Activated gamma-delta T cell (primary cell): Measurements from ENCODE around the gene SH3D21.
A peak's percentile ranks its signal among the peaks of the same experiment; 100 is the strongest.

ENCODE experiments used
- DNase-seq: peaks from one replicate; lab custom pipeline; 2025; lab: John Stamatoyannopoulos, UW

SH3D21 gene

DNA sequence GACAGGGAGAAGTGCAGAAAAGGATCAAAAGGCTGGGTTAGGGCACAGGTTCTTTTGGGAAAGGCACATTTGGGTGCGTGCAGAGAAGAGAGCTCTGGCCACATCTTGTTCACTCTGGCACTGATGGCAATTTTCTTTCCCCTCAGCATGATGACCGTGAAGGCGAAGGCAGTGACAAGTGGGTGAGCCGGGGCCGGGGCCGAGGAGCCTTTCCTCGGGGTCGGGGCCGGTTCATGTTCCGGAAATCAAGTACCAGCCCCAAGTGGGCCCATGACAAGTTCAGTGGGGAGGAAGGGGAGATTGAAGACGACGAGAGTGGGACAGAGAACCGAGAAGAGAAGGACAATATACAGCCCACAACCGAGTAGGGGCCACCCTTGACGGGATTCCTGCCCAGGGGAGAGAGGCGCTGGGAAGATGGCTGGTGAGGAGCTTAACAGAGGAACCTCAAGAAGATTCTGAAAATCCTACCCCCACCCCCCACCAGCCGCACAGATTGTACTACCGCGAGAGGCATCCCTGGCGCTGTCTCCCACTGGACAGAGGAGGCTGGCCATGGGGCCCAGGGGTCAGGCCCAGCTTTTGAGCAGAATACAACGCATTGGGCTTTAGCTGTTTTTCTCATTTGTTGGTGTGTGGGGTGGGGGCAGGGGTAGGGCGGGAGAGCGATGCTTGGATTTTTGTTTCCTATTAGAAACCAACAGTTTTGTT is 2.4 kb upstream of the SH3D21 start:
- DNase-seq, result no peak

DNA sequence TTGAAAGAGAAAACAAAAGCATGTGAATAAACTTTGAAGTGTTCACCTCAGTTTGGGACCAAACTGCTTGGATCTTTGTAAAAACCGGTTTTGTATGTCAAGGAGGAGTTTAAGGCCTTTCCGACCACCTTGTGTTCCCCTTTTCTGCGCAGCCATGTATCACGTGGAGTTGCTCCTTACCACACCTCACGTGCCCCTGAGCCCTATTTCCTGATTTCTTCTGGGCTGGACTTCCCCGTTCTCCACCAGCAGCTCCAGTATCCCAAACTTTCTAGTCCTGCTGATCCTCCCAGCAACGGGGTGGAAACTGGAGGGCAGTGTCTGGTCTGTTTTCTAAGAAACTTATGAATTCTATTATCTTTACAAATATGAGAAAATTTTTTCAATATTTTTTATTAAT is 1.6 kb upstream of the SH3D21 start:
- no peak for DNase-seq

DNA sequence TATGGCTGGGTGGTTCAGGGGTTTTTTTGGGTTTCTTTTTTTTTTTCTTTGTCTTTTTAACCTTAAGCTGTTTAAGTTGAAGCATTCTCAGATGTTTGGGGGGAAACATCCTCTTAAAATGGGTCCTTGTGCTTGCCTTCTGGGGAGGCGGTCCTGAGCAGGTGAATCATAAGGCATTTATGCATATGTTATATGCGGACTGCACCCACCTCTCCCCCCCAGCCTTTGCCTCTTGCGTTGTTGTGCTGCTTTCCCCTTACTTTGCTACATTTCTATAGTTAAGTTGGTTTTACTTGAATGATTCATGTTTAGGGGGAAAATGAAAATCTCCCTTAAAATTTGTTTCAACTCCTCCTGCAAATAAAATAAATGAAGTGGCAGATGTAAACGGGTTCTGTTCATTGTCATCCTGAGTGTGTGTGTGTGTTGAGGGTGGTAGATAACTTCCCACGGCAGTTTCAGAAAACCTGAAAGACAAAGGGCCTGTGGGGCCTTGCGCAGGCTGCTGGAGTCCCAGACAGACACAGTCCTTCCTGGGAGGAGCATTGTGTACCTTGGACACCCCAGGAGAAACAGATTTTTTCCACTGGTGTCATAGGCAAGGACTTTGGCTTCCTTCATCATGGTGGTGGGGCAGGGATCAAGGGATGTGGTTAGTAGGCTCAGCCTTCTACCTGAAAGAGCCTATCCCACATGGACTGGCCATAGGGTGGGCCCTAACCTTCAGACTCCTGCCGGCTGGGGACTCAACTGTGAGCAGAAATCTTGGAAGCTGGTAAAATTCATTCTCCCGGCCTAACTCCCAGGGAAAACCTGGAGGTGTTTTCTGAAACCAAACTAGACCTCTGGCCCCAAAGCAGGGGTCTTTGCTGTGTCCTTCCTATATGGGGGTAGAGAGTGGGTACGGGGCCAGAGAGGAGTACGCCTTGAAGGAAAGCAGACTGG is 926 bp upstream of the SH3D21 start:
- DNase-seq, result no peak

DNA sequence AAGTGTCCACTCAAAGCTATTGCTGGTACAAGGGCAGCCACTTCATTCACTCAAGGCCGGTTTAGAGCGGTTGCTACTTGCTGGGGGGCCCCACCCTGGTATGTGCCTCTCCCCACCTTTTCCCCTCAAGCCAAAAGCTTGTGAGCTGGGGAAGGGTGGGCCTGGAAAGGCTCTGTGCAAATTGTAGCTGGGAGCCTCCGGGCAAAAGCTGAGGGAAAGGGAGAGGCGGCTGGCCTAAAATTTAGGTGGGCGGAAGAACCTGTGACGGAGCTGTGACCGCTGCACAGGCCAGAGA is 306 bp upstream of the SH3D21 start:
- no peak for DNase-seq

DNA sequence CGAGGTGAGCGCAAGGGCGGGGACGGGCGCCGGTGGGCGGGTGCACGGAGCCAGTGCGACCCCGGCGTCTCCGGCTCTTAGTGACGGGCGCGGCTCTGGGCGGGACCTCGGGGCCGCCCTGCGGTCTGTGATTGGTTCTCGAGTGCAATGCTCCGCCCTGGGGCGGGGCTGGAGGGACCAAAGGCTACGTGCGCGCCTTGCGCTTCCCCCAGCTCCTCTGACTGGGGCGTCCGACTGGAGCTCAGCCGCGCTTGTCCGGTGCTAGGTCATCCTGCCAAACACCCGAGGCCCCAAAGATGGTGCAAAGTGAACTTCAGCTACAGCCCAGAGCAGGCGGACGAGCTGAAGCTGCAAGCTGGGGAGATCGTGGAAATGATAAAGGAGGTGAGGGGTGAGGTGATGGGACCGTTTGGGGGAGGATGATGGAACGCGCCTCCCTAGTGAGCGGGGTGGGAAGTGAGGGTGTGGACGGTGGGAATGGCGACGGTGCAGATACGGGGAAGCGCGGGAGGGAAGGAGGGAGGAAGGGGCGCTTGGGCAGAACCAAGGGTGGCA is 811 bp downstream of the SH3D21 start:
- peak; percentile 80 for DNase-seq

DNA sequence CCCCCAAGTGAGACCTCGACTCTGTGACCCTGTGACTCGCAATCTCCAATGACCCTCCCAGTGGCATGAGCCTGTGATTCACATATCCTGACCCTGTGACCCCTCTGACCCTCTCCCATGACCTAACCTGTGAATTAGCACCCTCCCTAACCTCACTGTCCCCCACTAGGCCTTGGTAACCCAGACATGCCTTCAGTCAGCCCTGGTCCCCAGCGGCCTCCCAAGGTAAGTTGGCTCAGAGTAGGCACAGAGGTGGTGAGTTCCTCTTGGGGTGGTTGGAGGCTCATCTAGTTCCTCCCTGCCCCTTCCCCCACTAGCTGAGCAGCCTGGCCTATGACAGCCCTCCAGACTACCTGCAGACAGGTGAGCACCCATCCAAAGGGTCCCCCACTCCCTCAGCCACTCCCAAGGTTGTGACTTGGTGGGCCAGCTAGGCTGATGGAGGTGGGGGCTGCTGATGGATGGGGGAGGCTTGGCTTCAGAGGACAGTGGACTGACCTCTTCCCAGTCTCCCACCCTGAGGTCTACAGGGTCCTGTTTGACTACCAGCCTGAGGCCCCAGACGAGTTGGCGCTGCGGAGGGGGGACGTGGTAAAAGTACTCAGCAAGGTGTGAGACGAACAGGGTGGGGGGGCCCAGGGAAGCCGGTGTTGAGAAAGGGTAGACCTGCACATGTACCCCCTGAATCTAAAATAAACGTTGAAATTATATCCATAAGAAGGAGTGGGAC is 1.6 kb downstream of the SH3D21 start:
- DNase-seq, result no peak

DNA sequence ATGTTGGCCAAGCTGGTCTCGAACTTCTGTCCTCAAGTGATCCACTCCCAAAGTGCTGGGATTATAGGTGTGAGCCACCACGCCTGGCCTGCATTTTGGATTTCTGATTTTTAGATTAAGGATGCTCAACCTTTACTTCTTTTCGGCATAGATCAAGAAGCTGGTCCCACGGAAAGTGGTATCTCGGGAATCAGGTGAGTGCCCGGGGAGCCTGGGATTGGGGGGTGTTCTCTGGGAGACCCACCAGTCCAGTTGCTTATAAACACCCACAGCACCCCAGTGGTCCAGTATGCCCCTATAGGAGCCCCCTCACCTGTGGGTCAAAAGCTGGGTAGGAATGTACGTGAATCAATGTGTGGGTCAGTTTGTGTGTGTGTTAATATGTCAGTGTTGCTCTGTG is 3.2 kb downstream of the SH3D21 start:
- DNase-seq, result no peak

DNA sequence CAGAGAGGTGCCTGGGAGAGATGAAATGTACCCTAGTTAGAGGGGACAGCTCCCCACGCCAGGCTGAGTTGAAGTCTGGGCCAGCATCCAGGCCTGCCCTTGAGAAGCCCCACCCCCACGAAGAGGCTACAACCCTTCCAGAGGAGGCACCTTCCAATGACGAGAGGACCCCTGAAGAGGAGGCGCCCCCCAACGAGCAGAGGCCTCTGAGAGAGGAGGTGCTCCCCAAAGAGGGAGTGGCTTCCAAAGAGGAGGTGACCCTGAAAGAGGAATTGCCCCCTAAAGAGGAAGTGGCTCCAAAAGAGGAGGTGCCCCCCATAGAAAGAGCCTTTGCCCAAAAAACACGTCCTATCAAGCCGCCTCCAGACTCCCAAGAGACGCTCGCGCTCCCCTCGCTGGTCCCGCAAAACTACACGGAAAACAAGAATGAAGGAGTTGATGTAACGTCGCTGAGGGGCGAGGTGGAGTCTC is 14.2 kb downstream of the SH3D21 start:
- no peak for DNase-seq

DNA sequence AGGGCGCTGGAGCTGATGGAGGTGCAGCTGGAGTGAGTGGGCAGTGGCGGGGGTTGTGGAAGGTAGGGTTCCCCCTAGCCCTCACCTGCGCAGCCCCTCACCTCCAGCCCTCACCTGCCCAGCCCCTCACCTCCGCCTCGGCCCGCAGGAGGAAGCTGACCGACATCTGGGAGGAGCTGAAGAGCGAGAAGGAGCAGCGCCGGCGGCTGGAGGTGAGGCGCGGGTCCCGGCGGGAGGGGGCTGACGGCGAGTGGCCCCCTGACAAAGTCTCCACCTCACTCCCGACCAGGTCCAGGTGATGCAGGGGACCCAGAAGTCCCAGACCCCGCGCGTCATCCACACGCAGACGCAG is 14.6 kb downstream of the SH3D21 start:
- DNase-seq, result no peak

DNA sequence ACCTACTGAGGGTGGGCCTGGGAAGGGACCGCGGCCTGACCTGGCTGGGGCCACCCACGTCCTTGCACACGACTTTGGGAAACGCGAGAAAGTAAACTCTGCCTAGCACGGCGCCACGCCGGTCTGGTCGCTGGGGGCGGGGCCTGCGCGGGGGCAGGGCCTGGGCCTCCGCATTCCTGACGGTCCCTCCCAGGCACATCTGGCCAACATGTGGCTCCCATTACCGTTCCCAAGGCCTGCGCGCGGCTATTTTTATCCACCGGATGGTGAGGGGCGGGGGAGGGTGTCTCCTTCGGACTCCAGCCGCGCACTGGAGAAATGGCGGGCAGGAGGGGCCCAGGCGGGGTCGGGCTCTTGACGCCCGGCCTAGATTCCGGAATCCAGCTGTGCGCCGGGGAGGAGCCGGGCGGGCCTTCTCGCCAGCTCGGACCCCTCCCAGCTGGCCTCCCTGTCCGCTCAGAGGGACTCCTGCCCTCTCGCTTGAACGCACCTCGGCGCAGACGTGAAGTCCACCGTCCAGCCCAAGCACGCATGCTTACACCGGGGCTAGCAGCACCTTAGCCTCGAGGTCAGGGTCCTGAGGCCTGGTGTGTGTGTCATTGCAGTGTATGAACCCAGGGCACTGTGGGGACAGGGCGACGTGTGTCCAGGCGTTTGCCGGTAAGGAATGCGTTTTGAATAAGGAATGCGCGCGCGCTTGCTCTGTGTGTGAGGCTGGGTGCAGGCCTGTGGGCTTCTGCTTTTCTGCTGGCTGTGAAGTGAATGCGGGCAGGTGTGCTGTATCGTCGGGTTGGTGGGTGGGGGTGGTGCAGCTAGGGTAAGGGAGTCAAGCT is 15.2 kb downstream of the SH3D21 start:
- DNase-seq, result no peak

DNA sequence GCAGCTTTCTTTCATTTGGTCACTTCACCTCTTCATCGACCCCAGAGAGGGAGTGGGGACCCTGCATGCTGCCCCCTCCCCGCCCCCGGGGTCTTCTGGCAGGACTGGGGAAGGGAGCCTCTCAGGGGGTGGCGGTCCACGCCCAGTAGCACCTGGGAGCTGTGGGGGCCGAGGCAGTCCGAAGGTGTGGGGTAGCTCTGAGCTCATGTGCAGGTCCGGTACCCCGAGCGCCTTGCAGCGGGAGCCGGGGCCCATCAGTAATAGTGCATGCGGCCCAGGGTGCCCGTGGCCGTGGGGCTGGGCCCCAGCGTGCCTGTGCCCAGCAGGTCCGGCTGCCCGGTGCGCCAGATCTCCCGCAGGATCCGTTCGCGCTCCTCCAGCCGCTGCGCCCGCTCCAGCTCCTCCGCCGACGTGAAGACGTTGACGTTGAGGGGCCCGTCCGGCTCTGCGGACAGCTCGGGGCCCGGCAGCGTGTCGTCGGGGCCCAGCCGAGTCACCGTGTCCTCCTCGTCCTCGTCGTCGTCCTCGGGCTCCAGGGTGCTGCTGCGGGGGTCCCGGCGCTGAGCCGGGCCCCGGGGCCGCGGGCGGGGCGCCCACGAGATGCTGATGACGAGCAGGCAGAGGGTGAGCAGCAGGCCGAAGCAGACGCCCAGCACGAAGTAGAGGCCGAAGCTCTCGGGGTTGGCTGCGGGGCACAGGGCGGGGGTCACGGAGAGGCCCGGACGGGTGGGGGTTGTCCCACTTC is 16.0 kb downstream of the SH3D21 start:
- DNase-seq, result no peak

DNA sequence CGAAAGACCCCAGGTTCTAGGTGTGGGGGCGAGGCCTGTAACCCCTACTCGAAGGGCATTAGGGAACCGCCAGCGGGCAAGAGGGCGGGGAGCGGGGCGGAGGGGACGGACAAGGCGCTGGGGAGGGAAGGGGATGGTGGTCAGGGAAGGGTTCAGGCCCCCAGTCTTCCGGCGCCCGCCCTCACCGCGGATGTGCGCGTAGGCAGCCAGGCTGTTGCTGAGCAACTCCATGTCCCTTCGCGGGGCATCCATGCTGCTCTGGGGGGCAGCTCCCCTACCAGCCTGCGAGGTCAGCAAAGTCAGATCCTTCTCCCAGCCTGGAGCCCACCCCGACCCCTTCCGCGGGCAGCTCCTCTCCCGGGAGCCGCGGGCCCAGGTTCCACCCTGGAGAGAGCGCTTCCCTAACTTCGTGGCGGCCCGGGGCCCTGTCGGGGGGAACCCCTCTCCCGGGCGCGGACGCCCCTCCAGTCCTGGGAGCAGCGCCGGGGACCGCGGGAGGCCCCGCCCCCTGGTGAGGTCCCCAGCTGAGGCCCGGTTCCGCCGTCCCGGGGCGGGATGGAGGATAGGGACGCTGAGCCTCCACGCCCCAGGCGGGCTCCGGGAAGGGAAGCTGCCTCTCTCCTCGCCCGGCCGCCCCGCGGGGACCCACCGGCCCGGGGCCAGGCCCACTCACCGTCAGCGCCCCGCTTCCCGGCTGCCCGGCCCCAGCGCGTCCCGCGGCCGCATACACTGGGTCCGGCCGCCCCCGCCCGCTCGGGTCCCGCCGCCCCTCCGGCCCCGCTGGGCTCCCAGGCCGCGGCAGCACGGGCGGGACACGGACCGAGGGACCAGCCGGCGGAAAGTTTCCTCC is 16.8 kb downstream of the SH3D21 start:
- peak; percentile 39 for DNase-seq

DNA sequence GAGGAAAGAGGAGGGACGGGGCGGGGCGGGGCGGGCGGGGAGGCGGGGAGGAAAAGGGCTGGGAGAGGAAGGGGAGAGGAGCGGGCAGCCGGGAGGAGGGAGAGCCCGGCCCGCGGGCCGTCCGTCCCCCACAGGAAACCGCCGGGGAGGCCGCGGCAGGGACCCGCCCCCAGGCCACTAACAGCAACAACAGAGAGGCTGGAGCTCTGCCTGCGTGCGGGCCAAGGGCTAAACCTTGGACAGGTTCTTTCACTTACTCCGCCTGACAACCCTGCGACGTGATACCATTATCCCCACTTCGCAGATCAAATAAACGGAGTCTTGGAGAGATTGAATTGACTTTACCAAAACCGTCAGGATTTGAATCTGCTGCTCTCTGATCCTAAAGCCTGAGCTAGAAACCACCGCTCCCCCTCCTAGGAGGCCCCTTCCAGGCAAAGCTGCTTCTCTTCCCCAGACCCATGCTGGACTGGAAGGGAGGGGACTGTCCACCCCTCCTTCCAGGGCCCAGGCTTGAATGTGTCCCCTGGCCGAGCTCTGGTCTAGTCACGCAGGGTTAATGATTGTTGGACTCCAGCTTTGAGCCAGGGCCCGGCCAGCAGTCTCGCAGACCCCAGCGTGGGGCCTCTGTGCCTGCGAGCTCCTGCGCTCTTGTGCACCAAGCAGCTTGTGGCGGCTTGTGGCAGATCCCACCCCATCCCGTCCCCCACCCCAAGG is 17.6 kb downstream of the SH3D21 start, which contains the start of gene EVA1B:
Gene EVA1B, minus strand, starts transcription at position 10 of the 717 bp plus-strand sequence. CDS start 608 bp downstream, outside the sequence.
- DNase-seq, result peak; percentile 42

DNA sequence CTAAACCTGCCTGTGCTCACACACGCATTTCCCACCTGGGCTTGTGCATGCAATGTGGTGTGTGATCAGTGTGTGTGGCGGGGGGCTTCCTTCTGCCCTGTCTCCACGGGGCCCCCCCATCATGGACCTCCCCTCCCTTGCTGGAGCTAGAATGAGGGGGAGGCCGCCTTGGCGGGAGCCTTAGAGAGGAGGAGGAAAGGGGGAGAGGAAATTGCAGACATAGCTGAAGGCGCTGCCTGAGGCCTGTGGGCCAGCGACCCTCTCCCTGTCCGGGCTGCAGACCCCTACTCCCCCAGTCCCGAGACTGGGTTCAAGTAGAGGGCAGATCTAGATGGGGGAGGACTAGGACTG is 18.2 kb downstream of the SH3D21 start:
- DNase-seq, result no peak

DNA sequence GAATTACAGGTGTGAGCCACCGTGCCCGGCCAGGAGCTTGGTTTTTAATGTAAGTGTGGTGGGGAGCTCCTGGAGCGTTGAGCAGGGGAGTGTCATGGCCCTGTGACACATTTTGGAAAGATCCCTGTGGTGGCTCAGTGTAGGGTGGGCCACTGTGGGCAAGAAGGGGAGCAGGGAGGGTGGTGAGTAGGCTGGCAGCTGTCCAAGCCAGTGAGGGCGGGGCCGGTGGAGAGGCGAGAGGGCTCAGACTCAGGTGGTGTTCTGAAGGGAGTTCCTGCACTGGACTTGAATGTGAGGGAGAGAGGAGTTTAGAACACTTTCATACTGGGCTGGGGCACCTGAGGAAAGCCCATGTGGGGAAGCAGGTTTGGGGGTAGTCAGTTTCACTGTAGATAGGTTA is 20.3 kb downstream of the SH3D21 start:
- no peak for DNase-seq

DNA sequence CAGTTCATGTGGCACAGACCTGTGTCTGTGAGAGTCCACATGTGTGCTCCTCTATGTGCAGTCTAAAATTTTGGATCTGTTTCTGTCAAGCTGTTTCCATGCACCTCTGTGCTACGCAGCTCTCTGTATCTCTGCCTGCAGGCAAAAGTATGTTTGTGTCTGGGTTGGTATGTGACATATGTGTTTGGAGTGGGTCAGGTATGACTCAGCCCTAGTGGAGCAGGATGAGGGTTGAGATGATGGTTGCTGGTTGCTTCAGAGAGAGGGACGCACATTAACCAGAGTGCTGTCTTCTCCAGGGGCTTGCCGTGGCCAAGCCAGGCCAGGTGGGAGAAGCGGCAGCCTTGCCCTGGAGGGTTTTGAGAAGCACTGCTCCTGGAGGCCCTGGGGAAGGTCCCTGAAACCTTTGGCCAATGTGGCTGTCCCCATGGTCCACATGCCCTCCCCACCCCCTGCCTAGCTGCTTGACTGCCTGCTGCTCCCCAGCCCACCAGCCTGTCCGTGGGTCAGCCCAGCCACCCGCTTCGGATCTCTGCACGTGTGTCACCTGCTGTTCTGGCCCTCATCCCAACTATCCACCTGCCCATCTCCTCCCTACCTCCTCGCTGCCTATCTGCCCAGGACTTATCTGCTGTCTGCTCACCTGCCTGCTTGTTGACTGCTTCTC is 21.4 kb downstream of the SH3D21 start:
- DNase-seq, result no peak

DNA sequence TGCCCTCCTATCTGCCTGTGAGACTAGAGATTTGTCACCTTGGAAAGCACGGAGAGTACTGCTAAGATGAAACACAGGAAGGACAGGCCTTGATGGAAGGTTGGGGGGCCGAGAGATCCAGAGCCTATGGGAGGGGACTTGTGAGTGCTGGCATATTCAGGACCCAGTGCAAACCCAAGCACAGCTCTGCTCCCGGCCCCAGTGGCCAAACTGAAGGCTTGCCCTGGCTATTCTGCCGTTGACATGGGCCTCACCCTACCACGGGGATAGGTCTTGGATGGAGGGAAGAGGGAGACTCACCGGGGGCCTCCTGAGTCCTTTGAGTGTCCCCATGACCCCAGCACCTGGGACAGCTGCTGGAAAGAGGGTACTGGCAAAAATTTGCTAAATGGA is 21.9 kb downstream of the SH3D21 start:
- DNase-seq, result no peak

DNA sequence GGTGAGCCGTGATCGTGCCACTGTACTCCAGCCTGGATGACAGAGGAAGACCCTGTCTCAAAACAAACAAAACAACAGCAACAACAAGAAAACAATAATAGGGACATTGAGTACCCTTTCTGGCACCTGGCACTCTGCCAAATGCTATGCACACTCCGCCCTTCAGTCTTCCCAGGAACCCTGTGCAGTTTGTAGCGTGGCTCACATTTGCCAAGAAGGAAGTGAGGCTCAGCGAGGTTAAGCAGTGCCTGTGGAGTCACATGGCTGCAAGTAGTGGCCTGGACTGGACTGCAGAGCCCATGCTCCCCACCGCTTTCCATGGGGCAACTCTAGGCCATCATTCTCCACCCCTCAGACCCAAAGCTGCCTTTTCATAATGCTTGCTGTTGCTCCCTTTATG is 22.5 kb downstream of the SH3D21 start:
- no peak for DNase-seq

DNA sequence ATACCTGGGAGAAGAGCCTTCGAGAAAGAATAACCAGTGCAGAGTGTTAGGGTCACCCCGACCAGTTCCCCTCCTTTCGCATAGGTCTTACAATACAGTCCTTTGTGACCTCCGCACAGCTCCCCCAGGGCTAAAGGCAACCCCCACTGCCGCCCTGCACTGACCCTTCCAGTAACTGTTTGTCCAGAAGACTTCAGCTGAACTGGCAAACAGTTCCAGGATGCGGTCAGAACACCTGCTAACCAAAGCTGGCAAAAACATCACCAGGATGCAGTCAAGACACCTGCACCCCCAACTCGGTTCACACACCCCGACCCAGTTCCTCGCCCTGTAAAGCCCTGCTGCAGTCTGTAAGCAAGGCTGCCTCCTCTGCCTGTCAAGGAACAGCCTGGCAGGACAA is 23.6 kb downstream of the SH3D21 start:
- no peak for DNase-seq
